SH-SY5Y (cell line): Measurements from ENCODE around the gene BTG2.

ENCODE experiments used
- GATA2 ChIP-seq: IDR thresholded peaks from 2 replicates; pipeline ENCODE4 v1.6.1; 2011; ENCODE audit warnings: mild to moderate bottlenecking, low read depth, low read length
- GATA3 ChIP-seq: IDR thresholded peaks from 2 replicates; pipeline ENCODE4 v1.6.1; 2011; ENCODE audit warnings: low read depth, mild to moderate bottlenecking, low read length, moderate library complexity

DNA sequence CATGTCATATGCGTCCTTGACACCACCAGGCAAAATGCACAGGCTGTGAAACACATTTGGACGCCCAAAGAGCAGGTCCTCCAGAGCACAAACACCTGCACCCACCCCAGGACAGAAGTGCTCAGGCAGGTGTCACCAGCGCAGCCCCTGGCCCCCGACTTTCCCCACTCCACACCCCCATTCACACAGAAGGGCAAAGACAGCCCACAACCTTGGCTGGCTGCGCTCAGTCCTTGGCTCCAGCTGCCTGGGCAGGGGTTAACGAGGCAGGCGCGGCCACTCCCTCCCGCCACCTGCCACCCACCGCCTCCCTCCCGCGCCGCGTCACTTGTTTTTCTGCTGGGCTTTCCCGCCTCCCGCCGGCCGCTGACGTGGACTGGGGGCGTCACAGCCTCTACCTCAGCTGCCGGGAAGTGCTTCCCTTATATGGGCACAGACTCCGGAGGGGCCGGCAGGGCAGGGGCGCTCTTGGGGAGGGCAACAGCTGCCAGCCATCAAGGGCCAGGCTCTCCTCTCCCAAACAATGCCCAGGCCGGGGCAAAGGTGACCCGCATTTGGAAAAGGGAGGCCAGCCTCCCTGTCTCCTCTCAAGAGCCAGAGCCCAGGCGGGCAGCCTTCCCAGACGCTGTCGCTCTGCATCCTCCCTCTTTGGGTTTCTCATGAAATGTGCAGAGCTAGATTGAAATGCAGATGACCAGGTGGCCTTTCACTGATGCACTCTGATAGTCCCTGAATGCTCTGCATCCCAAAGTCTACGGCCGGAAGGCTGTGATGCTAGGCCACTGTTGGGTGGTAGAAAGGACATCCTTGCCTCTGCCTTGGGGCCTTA, 14.8 kb upstream of the BTG2 start:
- TF ChIP-seq GATA2 (no peak; the same call in 1 of the 2 replicates), GATA3 (no peak)
